Liver (tissue), 3 donors: ENCODE data around the gene LDLRAD3.

Experiments
- FOXA1 ChIP-seq: IDR thresholded peaks from 2 replicates; pipeline ENCODE4 v1.6.1; 2016; ENCODE audit warnings: antibody characterized with exemption
- RAD21 ChIP-seq, 2 donors: IDR thresholded peaks; 2 replicates each; pipeline ENCODE4 v1.6.1; 2016; ENCODE audit warnings: antibody characterized with exemption in 2 of 2, mild to moderate bottlenecking in 2 of 2
- TF ChIP-seq, protein P1 (sequence below): IDR thresholded peaks from 2 replicates; pipeline ENCODE4 v1.6.1; 2016; ENCODE audit warnings: antibody characterized with exemption, mild to moderate bottlenecking
- TF ChIP-seq, protein P2 (sequence below): fragments of 150-350 bp; IDR thresholded peaks from 2 replicates; pipeline ENCODE4 v1.5.1; 2017; ENCODE audit warnings: improper control_type of control experiment, low read depth, low read length; ENCODE audit not compliant: missing input control
- TF ChIP-seq, protein P3 (sequence below): IDR thresholded peaks from 2 replicates; pipeline ENCODE4 v1.6.1; 2016; ENCODE audit warnings: antibody characterized with exemption
- TF ChIP-seq, protein P4 (sequence below): IDR thresholded peaks from 2 replicates; pipeline ENCODE4 v1.6.1; 2016; ENCODE audit warnings: antibody characterized with exemption
- TF ChIP-seq, protein P5 (sequence below): IDR thresholded peaks from 2 replicates; pipeline ENCODE4 v1.6.1; 2016; ENCODE audit warnings: antibody characterized with exemption
- donor health status: healthy.
- donor health status: healthy.

DNA sequence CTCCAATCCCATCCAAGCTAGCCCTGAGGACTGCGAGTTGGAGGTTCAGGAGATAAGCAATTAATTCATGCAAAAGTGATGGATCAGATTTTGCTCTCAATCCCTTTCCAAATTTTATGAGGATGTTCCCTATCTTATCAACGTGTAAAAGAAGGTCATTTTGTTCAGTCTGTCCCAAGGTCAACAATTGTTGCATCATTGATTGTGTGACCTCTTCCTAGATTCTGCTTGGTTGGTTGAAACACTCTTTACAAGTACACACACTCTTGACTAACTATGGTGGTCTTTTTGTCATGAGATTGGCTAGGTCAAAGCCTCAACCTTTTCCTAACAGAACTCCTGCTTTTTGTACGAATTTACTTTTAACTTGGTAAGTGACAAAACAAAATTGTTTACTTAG, 303.6 kb downstream of the LDLRAD3 start:
- TF ChIP-seq, protein P1, sequence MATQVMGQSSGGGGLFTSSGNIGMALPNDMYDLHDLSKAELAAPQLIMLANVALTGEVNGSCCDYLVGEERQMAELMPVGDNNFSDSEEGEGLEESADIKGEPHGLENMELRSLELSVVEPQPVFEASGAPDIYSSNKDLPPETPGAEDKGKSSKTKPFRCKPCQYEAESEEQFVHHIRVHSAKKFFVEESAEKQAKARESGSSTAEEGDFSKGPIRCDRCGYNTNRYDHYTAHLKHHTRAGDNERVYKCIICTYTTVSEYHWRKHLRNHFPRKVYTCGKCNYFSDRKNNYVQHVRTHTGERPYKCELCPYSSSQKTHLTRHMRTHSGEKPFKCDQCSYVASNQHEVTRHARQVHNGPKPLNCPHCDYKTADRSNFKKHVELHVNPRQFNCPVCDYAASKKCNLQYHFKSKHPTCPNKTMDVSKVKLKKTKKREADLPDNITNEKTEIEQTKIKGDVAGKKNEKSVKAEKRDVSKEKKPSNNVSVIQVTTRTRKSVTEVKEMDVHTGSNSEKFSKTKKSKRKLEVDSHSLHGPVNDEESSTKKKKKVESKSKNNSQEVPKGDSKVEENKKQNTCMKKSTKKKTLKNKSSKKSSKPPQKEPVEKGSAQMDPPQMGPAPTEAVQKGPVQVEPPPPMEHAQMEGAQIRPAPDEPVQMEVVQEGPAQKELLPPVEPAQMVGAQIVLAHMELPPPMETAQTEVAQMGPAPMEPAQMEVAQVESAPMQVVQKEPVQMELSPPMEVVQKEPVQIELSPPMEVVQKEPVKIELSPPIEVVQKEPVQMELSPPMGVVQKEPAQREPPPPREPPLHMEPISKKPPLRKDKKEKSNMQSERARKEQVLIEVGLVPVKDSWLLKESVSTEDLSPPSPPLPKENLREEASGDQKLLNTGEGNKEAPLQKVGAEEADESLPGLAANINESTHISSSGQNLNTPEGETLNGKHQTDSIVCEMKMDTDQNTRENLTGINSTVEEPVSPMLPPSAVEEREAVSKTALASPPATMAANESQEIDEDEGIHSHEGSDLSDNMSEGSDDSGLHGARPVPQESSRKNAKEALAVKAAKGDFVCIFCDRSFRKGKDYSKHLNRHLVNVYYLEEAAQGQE, result no peak
- TF ChIP-seq, protein P2, sequence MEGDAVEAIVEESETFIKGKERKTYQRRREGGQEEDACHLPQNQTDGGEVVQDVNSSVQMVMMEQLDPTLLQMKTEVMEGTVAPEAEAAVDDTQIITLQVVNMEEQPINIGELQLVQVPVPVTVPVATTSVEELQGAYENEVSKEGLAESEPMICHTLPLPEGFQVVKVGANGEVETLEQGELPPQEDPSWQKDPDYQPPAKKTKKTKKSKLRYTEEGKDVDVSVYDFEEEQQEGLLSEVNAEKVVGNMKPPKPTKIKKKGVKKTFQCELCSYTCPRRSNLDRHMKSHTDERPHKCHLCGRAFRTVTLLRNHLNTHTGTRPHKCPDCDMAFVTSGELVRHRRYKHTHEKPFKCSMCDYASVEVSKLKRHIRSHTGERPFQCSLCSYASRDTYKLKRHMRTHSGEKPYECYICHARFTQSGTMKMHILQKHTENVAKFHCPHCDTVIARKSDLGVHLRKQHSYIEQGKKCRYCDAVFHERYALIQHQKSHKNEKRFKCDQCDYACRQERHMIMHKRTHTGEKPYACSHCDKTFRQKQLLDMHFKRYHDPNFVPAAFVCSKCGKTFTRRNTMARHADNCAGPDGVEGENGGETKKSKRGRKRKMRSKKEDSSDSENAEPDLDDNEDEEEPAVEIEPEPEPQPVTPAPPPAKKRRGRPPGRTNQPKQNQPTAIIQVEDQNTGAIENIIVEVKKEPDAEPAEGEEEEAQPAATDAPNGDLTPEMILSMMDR, result no peak
- TF ChIP-seq, protein P3, sequence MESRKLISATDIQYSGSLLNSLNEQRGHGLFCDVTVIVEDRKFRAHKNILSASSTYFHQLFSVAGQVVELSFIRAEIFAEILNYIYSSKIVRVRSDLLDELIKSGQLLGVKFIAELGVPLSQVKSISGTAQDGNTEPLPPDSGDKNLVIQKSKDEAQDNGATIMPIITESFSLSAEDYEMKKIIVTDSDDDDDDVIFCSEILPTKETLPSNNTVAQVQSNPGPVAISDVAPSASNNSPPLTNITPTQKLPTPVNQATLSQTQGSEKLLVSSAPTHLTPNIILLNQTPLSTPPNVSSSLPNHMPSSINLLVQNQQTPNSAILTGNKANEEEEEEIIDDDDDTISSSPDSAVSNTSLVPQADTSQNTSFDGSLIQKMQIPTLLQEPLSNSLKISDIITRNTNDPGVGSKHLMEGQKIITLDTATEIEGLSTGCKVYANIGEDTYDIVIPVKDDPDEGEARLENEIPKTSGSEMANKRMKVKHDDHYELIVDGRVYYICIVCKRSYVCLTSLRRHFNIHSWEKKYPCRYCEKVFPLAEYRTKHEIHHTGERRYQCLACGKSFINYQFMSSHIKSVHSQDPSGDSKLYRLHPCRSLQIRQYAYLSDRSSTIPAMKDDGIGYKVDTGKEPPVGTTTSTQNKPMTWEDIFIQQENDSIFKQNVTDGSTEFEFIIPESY, result no peak
- TF ChIP-seq, protein P4, sequence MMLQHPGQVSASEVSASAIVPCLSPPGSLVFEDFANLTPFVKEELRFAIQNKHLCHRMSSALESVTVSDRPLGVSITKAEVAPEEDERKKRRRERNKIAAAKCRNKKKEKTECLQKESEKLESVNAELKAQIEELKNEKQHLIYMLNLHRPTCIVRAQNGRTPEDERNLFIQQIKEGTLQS, result no peak
- TF ChIP-seq RAD21 (IDR thresholded peaks at IDR 0.05), result no peak
- TF ChIP-seq FOXA1, result no peak
- TF ChIP-seq, protein P5, sequence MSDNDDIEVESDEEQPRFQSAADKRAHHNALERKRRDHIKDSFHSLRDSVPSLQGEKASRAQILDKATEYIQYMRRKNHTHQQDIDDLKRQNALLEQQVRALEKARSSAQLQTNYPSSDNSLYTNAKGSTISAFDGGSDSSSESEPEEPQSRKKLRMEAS, result no peak
